GM10266 (cell line): ENCODE measurements around the gene ABR.
"Not testable (repeated sequence)": the region's sequence is repeated elsewhere in the genome, so short reads cannot be mapped to it uniquely, and the experiment has no call there.

ENCODE experiments used
- DNase-seq: peaks from one replicate; pipeline ENCODE4 v3.0.0; 2012; ENCODE audit errors: extremely low spot score
- CTCF ChIP-seq: IDR thresholded peaks from 2 replicates; pipeline ENCODE4 v1.5.1; 2012; ENCODE audit warnings: mild to moderate bottlenecking, low read depth; ENCODE audit not compliant: control insufficient read depth, insufficient read depth; ENCODE audit errors: missing control alignments

The ABR gene

GRCh38 chr17:1122533-1123392, 57.0 kb downstream of the ABR start:
- peak; percentile 78 for TF ChIP-seq CTCF

GRCh38 chr17:1121442-1121817, 58.4 kb downstream of the ABR start:
- not testable (repeated sequence) for DNase-seq

More at GRCh38 chr17:1122533-1123392, 57.0 kb downstream of the ABR start:
- peak; percentile 91 for DNase-seq

DNA sequence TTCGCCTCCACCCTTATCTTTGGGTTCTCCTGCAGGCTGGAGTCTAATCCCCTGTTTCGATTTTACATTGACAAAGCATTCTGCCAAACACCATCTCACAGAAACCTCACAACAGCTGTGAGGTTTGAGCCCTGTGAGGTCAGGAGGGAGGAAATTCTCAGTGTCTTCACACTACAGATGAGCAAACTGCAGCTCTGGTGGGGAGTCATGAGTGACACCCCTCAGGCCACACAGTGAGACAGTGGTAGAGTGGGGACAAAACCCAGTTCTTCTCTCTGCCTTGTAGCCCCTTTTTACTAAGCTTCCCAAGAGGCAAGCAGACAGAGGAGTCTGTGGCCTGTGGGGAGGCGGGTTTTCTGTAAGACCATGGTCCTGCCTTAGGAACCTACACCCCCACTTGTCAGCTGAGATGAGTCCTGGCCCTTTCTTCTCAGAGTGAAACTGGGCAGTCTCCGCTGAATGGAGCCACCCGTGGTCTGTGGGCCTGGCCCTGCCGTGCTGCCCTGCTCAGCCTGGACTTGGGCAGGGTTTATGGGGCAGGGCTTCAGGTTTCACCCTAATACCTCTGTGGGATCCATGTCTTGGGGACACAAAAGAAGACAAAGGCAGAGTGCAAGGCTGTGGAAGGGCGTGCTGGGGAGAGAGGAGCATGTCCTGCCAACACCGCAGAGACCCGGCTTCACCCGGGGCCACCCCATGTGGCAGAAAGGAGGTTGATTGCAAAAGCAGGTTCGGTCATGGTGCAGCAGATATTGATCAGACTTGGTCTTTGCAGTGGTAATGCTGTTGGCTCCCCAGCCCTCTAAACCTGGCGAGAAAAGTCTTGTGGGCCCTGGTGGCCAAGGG, 59.0 kb downstream of the ABR start:
- DNase-seq = no peak
- no peak for TF ChIP-seq CTCF

GRCh38 chr17:1119924-1120323, 59.9 kb downstream of the ABR start:
- DNase-seq = no peak
- TF ChIP-seq CTCF = no peak

GRCh38 chr17:1116602-1117001, 63.2 kb downstream of the ABR start:
- no peak for DNase-seq
- no peak for TF ChIP-seq CTCF

- TF ChIP-seq CTCF = no peak
- DNase-seq = no peak
Measured at GRCh38 chr17:1112875-1113274, 66.9 kb downstream of the ABR start.

DNA sequence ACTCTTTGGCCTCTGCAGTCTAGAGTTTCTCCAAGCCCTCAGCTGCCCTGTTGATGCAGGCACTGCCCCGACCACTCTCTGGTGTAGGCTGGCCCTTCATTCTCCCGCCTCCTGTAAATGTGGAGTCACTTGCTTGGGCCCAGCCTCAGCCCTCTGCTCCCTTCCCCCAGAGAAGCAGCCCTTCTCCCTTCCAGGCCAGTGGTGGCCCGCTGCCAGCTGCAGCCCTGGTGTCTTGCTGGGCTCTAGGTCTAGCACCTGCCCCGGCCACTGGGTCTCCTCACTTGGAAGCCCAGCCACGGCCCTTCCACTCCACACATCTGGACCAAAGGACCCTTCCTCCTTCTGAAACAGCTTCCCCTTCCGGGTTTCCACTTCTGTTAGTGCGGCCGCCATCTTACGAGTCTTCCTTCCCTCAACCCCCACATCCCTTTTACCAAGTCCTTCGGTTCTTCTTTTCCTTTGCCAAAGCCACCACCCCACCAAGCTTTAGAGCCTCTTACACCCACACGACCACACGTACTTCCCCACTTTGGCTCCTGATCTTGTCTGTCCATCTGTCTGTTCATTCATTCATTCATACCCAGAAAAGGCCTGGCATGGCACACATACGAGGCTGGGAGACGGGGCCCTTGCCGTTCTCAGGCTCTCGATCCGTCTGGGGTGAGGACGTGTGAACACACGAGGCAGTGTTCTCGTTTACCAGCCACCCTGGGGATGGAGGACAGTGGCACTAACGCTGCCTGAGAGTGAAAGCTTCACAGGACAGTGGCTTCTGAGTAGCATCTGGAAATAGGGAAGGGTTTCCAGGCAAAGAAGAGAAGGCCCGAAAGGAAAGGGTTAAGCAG, 68.0 kb downstream of the ABR start:
- TF ChIP-seq CTCF = no peak
- no peak for DNase-seq
